Activated CD8-positive, alpha-beta T cell treated with anti-CD3 and anti-CD28 coated beads for 36 hours (primary cell): Measurements from ENCODE around the gene ZNF580. TPM values are rescaled to one million over a fixed set of nuclear protein-coding genes. Genes with fewer than 3 reads are reported as not detected.
A peak's percentile ranks its signal among the peaks of the same experiment; 100 is the strongest.

Experiments
- ATAC-seq: fragments of 200-7000 bp; cut with Tn5 transposase; one replicate; pipeline ENCODE4 v1.10.0; 2021; ENCODE audit warnings: mild to moderate bottlenecking, moderate library complexity
- CTCF ChIA-PET: fragments of 350-600 bp; sonication (Branson Sonifier 250); formaldehyde crosslinking; loops from one replicate; lab custom pipeline; 2021; ENCODE audit warnings: antibody characterized with exemption; lab: Charles Lee
- POLR2A ChIA-PET: fragments of 350-600 bp; sonication (Branson Sonifier 250); formaldehyde crosslinking; loops from one replicate; lab custom pipeline; 2021; ENCODE audit warnings: antibody characterized with exemption; lab: Charles Lee
- DNase-seq: peaks from one replicate; pipeline ENCODE4 v3.0.0-alpha.2; 2020
- H3K27ac Mint-ChIP-seq: one replicate; pipeline ENCODE4 v1.8.0; 2021; ENCODE audit warnings: mild to moderate bottlenecking, mixed read lengths
- H3K27me3 Mint-ChIP-seq: one replicate; pipeline ENCODE4 v1.8.0; 2021; ENCODE audit warnings: mixed read lengths
- H3K36me3 Mint-ChIP-seq: one replicate; pipeline ENCODE4 v1.8.0; 2021; ENCODE audit warnings: low read depth, mixed read lengths
- H3K4me1 Mint-ChIP-seq: one replicate; pipeline ENCODE4 v1.8.0; 2021; ENCODE audit warnings: low read depth, mixed read lengths
- H3K4me3 Mint-ChIP-seq: one replicate; pipeline ENCODE4 v1.8.0; 2021; ENCODE audit warnings: mild to moderate bottlenecking, moderate library complexity, mixed read lengths
- H3K9me3 Mint-ChIP-seq: one replicate; pipeline ENCODE4 v1.8.0; 2021; ENCODE audit warnings: mixed read lengths
- CTCF ChIP-seq: fragments of 200-600 bp; IDR thresholded peaks from one replicate; pipeline ENCODE4 v1.8.0; 2022; ENCODE audit warnings: antibody characterized with exemption, mild to moderate bottlenecking
- intact Hi-C: fragments of 100-400 bp; cut with micrococcal nuclease; formaldehyde crosslinking; loops from one replicate; pipeline ENCODE4 v1.10.0; 2022
- total RNA-seq, 2 experiments: library from RNA; stranded (reverse); gene quantifications; one replicate each; pipeline ENCODE4 v1.2.3, GENCODE V29; 2021

The ZNF580 gene
- total RNA-seq: 10 to 100 TPM; 24.8 to 26.2 TPM

DNA sequence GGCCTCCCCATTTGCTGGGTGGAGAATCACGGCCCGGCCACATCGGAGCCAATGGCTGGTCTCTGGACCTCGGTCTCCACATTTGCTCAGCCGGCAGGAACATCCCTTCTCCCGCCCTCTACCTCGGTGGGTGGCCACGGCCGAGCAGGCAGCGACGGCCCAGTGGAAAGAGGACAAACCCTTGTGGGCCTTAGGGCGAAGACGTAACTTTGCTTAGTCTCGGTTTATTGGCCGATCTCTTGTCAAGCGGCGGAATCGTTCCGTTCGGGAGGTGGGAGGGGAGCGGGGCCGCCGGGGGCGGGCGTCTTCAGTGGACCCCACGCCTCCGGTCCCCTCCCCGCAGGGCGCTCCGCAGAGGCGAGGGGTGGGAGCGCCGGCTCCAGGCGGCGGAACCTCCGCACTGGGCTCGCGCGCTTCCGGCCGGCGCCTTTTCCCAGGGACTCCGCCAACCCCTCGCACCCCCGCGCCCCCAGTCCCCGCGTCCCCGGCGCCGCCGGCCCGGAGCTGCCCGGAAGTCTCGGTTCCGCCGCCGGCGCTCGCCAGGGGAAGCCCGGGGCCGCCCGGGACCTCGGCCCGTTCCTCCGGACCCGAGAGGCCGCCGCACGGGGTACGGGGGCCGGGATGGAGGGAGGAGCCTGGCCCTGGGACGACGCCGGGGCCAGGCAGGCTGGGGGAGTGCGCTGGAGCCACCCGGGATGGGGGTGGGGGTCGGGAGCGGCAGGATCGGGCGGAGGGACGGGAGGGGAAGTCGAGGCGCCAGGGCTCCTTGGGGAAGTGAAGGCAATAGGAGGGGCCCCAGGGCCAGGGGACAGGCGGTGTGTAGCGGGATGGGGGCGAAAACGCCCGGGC lies at the start of gene ZNF580:
TSS of gene ZNF580 (plus strand) at position 426 of the 849 bp plus-strand sequence. CDS start 1,507 bp downstream, outside the sequence.
- peaks cover 56% of the 10 kb centered on the region for H3K36me3 Mint-ChIP-seq

DNA sequence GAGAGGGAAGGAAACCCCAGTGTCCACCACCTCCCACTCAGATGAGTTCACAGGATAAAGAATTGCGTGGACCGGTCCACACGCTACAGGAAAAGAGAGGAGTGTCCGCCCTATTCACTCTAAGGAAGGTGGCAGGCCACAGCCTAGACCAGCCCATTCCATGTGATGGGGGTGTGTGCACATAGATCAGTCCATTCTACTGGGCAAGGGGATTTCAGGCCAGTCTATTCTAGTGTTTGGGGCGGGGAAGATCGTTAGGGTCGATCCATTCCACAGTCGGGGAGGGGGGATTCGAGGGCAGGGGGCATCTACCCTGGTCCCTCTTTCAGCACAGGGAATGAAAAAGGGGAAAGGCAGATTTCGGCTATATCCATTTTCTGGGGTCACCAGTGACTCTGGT lies 49.2 kb upstream of the ZNF580 start:
- Mint-ChIP-seq H3K36me3 (peaks cover 30% of the 10 kb centered on the region), H3K4me1 (peaks cover 12% of the 10 kb centered on the region), H3K4me3 (no peak overlapping the region), H3K9me3 (peaks cover 2% of the 10 kb centered on the region), H3K27ac (no peak overlapping the region), H3K27me3 (no peaks in the 10 kb centered on the region)
- ATAC-seq: no peak
- no peak for DNase-seq
- intact Hi-C loops: no loop called here
- ChIA-PET CTCF (no interaction called here), POLR2A (no interaction called here)
- no peak for TF ChIP-seq CTCF

More for the DNA sequence above, at the start of gene ZNF580:
- TF ChIP-seq CTCF: no peak
- ATAC-seq (peak; percentile 19), DNase-seq (peak; percentile 71)
- Mint-ChIP-seq H3K27ac (peak within 1 kb of the TSS; percentile 95), H3K4me1 (peaks cover 58% of the 10 kb centered on the region), H3K27me3 (no peaks in the 10 kb centered on the region), H3K4me3 (peak within 1 kb of the TSS; percentile 82), H3K9me3 (peaks cover 4% of the 10 kb centered on the region)
- CTCF ChIA-PET: interaction anchor here (1.0 to 6.2 kb wide), 4 partner anchors 9 to 390 kb away, joined by 3 to 45 read pairs (median 5); partner anchors contain the start of gene U2AF2
- intact Hi-C loops: no loop called here
- POLR2A ChIA-PET: interaction anchor here (0.9 kb wide), 1 partner anchor 14 kb away, joined by 3 read pairs; no protein-coding TSS in a partner anchor

GRCh38 chr19:55592391-55593090 lies 48.3 kb upstream of the ZNF580 start:
- DNase-seq: no peak
- H3K4me3 Mint-ChIP-seq: no peak overlapping the region
- ATAC-seq: no peak
- no peaks in the 10 kb centered on the region for H3K27me3 Mint-ChIP-seq
- ChIA-PET CTCF (no interaction called here), POLR2A (no interaction called here)
- peaks cover 2% of the 10 kb centered on the region for H3K9me3 Mint-ChIP-seq
- H3K36me3 Mint-ChIP-seq: peaks cover 35% of the 10 kb centered on the region
- H3K4me1 Mint-ChIP-seq: peaks cover 6% of the 10 kb centered on the region
- no peak overlapping the region for H3K27ac Mint-ChIP-seq
- TF ChIP-seq CTCF: no peak
- intact Hi-C loops: no loop called here

DNA sequence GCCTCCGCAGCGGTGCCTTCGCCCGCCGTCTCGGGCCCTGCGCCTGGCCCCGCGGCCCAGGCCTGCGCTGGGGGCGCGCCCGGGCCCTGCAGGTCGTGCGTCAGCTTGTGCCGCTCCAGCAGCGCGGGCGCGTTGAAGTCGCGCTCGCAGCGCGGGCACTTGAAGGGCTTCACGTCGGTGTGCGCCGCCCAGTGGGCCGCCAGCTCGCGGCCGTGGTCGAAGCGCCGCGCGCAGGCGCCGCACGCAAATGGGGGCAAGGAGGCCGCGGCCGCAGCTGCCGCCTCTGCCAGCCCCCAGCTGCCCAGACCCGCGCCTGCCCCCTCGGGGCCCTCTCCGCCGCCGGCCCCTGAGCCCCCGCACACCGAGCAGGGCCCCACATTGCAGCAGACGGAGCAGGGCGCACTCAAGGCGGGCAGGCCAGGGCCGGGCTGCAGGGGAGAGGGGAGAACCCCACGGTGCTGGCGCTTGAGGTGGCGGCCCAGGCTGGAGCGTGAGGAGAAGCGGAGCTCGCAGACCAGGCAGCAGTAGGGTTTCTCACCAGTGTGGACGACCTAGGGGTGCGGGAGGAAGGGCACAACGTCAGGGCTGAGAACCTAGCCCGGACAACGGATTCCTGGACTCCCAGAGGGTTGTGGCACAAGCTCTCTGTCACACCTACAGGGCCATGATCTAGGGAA lies 47.6 kb upstream of the ZNF580 start:
- Mint-ChIP-seq H3K9me3 (peaks cover 2% of the 10 kb centered on the region), H3K27ac (no peak overlapping the region), H3K36me3 (peaks cover 38% of the 10 kb centered on the region), H3K27me3 (no peaks in the 10 kb centered on the region), H3K4me1 (peaks cover 5% of the 10 kb centered on the region), H3K4me3 (no peak overlapping the region)
- DNase-seq (no peak), ATAC-seq (no peak)
- no peak for TF ChIP-seq CTCF
- CTCF ChIA-PET: no interaction called here
- intact Hi-C loops: no loop called here
- POLR2A ChIA-PET: no interaction called here
